ENCODE measurements around the gene MED27. TPM values are rescaled to one million over a fixed set of nuclear protein-coding genes. Genes with fewer than 3 reads are reported as not detected.

MED27 gene
- total RNA-seq, 1 experiment from 2014 or later, result 30.4 TPM

DNA sequence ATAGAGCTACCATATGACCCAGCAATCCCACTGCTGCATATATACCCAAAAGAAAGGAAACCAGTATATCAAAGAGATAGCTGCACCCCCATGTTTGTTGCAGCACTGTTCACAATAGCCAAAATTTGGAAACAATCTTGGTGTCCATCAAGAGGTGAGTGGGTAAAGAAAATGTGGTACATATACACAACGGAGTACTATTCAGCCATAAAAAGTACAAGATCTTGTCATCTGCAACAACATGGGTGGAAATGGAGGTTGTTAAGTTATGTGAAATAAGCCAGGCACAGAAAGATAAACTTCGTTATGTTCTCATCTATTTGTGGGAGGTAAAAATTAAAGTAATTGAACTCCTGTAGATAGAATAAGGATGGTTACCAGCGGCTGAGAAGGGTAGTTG is 145.0 kb downstream of the MED27 start:
- H3K4me3 ChIP-seq (ENCODE audit: low read depth, low read length), result no peak overlapping the region
- no peaks in the 10 kb centered on the region for H3K27me3 ChIP-seq (replicated peaks; ENCODE audit: control insufficient read depth, insufficient read depth, low read length)
- ChIA-PET POLR2A (no interaction called here), CTCF (no interaction called here)
- no peaks in the 10 kb centered on the region for H3K4me1 ChIP-seq
- H3K9me3 Mint-ChIP-seq (ENCODE audit: unreplicated experiment), result no peaks in the 10 kb centered on the region
- no peaks in the 10 kb centered on the region for H3K36me3 ChIP-seq (ENCODE audit: control insufficient read depth, insufficient read depth, low read length)
- H3K4me3 Mint-ChIP-seq (ENCODE audit: unreplicated experiment), result no peak overlapping the region
- H3K4me1 Mint-ChIP-seq (ENCODE audit: low read depth, unreplicated experiment), result no peaks in the 10 kb centered on the region
- no TSS peak for BruUV-seq (replicated peaks)
- H3K27me3 Mint-ChIP-seq (ENCODE audit: insufficient read depth, unreplicated experiment), result no peaks in the 10 kb centered on the region
- peaks cover 14% of the 10 kb centered on the region for H3K36me3 Mint-ChIP-seq (ENCODE audit: insufficient read depth, unreplicated experiment)
- intact Hi-C loops (cut with micrococcal nuclease; ENCODE audit: unreplicated experiment), result no loop called here
- H3K27ac Mint-ChIP-seq (ENCODE audit: unreplicated experiment), result no peak overlapping the region
- no peak for DNase-seq
- H3K9me3 ChIP-seq, result 0 out of 2 replicates have a peak, but pooled peaks cover 3% of the 10 kb centered on the region
- TF ChIP-seq CTCF (IDR thresholded peaks at IDR 0.05; ENCODE audit: insufficient read depth in 1 of 2, low read depth in 1 of 2, low read length in 1 of 2, severe bottlenecking in 1 of 2, unreplicated experiment in 1 of 2), result no peak

GRCh38 chr9:131927091-131927490 is 152.6 kb downstream of the MED27 start:
- H3K9me3 ChIP-seq, result no peaks in the 10 kb centered on the region
- CTCF ChIA-PET, result interaction anchor here (0.5 kb wide), 2 partner anchors 292 to 841 kb away, joined by 3 read pairs; no protein-coding TSS in a partner anchor
- no peak for DNase-seq
- POLR2A ChIA-PET, result no interaction called here
- H3K4me3 ChIP-seq (ENCODE audit: low read depth, low read length), result no peak overlapping the region
- H3K36me3 ChIP-seq (ENCODE audit: control insufficient read depth, insufficient read depth, low read length), result no peaks in the 10 kb centered on the region
- H3K27ac Mint-ChIP-seq (ENCODE audit: unreplicated experiment), result no peak overlapping the region
- H3K4me1 ChIP-seq, result no peaks in the 10 kb centered on the region; the same call in 1 of the 2 replicates
- no TSS peak for BruUV-seq (replicated peaks)
- intact Hi-C loops (cut with micrococcal nuclease; ENCODE audit: unreplicated experiment), result no loop called here
- H3K27me3 ChIP-seq (replicated peaks; ENCODE audit: control insufficient read depth, insufficient read depth, low read length), result no peaks in the 10 kb centered on the region
- H3K4me1 Mint-ChIP-seq (ENCODE audit: low read depth, unreplicated experiment), result peaks cover 15% of the 10 kb centered on the region
- no peaks in the 10 kb centered on the region for H3K9me3 Mint-ChIP-seq (ENCODE audit: unreplicated experiment)
- TF ChIP-seq CTCF (IDR thresholded peaks at IDR 0.05; ENCODE audit: insufficient read depth in 1 of 2, low read depth in 1 of 2, low read length in 1 of 2, severe bottlenecking in 1 of 2, unreplicated experiment in 1 of 2), result no peak
- no peaks in the 10 kb centered on the region for H3K27me3 Mint-ChIP-seq (ENCODE audit: insufficient read depth, unreplicated experiment)
- no peak overlapping the region for H3K4me3 Mint-ChIP-seq (ENCODE audit: unreplicated experiment)
- no peaks in the 10 kb centered on the region for H3K36me3 Mint-ChIP-seq (ENCODE audit: insufficient read depth, unreplicated experiment)

- ChIA-PET POLR2A (no interaction called here), CTCF (interaction anchor here (0.5 kb wide), 1 partner anchor 292 kb away, joined by 3 read pairs; no protein-coding TSS in a partner anchor)
- intact Hi-C loops (cut with micrococcal nuclease; ENCODE audit: unreplicated experiment), result no loop called here
- H3K27me3 ChIP-seq (replicated peaks; ENCODE audit: control insufficient read depth, insufficient read depth, low read length), result no peaks in the 10 kb centered on the region
- no peak overlapping the region for H3K4me3 ChIP-seq (ENCODE audit: low read depth, low read length)
- TF ChIP-seq CTCF (IDR thresholded peaks at IDR 0.05; ENCODE audit: insufficient read depth in 1 of 2, low read depth in 1 of 2, low read length in 1 of 2, severe bottlenecking in 1 of 2, unreplicated experiment in 1 of 2), result no peak
- no peak overlapping the region for H3K4me3 Mint-ChIP-seq (ENCODE audit: unreplicated experiment)
- no peaks in the 10 kb centered on the region for H3K36me3 ChIP-seq (ENCODE audit: control insufficient read depth, insufficient read depth, low read length)
- BruUV-seq (replicated peaks), result no TSS peak
- no peaks in the 10 kb centered on the region for H3K9me3 ChIP-seq
- H3K4me1 ChIP-seq, result no peaks in the 10 kb centered on the region; the same call in 1 of the 2 replicates
- H3K27me3 Mint-ChIP-seq (ENCODE audit: insufficient read depth, unreplicated experiment), result no peaks in the 10 kb centered on the region
- H3K9me3 Mint-ChIP-seq (ENCODE audit: unreplicated experiment), result no peaks in the 10 kb centered on the region
- DNase-seq, result no peak
- H3K27ac Mint-ChIP-seq (ENCODE audit: unreplicated experiment), result no peak overlapping the region
- no peaks in the 10 kb centered on the region for H3K36me3 Mint-ChIP-seq (ENCODE audit: insufficient read depth, unreplicated experiment)
- H3K4me1 Mint-ChIP-seq (ENCODE audit: low read depth, unreplicated experiment), result peaks cover 15% of the 10 kb centered on the region
Observed at GRCh38 chr9:131926360-131926922, 153.2 kb downstream of the MED27 start.
